Measurements from ENCODE around the gene CCDC12.

- TF ChIP-seq CTCF (IDR thresholded peaks at IDR 0.05; ENCODE audit: low read depth, low read length) (no peak), POLR2A (IDR thresholded peaks at IDR 0.05; ENCODE audit: extremely low read depth, insufficient read length) (no peak), MAX (IDR thresholded peaks at IDR 0.05; ENCODE audit: low read depth, low read length) (no peak), MYC (IDR thresholded peaks at IDR 0.05; ENCODE audit: low read depth, low read length) (no peak)
These were observed 17.9 kb downstream of the CCDC12 start for GRCh38 chr3:46958467-46959160.
